HG02840 (cell line): Measurements from ENCODE around the gene ZNF438.
"Not testable (repeated sequence)": the region's sequence is repeated elsewhere in the genome, so short reads cannot be mapped to it uniquely, and the experiment has no call there.

Experiments used
- ATAC-seq: cut with Tn5 transposase; IDR thresholded peaks from one replicate; pipeline ENCODE4 v1.9.1; 2021; ENCODE audit warnings: mild to moderate bottlenecking, moderate library complexity, moderate number of reproducible peaks; ENCODE audit not compliant: unreplicated experiment, low FRiP score

ZNF438 gene

GRCh38 chr10:30901487-30901886 is 130.2 kb downstream of the ZNF438 start:
- ATAC-seq: not testable (repeated sequence)

- ATAC-seq: no peak
Measured at GRCh38 chr10:30898964-30899363, 132.7 kb downstream of the ZNF438 start.

- ATAC-seq: no peak
Measured at GRCh38 chr10:30897547-30897946, 134.1 kb downstream of the ZNF438 start.

GRCh38 chr10:30897048-30897447 is 134.6 kb downstream of the ZNF438 start:
- no peak for ATAC-seq

GRCh38 chr10:30894221-30894620 is 137.4 kb downstream of the ZNF438 start:
- ATAC-seq: no peak

GRCh38 chr10:30893208-30893607 is 138.5 kb downstream of the ZNF438 start:
- no peak for ATAC-seq

GRCh38 chr10:30887839-30888238 is 143.8 kb downstream of the ZNF438 start:
- ATAC-seq: no peak

- ATAC-seq: no peak
Measured at GRCh38 chr10:30885423-30885822, 146.2 kb downstream of the ZNF438 start.

- no peak for ATAC-seq
Measured at GRCh38 chr10:30883751-30884150, 147.9 kb downstream of the ZNF438 start.

GRCh38 chr10:30883116-30883515 is 148.5 kb downstream of the ZNF438 start:
- ATAC-seq: no peak

- ATAC-seq: no peak
Measured at GRCh38 chr10:30882281-30882680, 149.4 kb downstream of the ZNF438 start.

- ATAC-seq: no peak
Measured at GRCh38 chr10:30878920-30879319, 152.7 kb downstream of the ZNF438 start.

- no peak for ATAC-seq
Measured at GRCh38 chr10:30877111-30877510, 154.6 kb downstream of the ZNF438 start.

GRCh38 chr10:30873411-30873810 is 158.3 kb downstream of the ZNF438 start:
- no peak for ATAC-seq

- no peak for ATAC-seq
Measured at GRCh38 chr10:30870896-30871295, 160.8 kb downstream of the ZNF438 start.

- no peak for ATAC-seq
Measured at GRCh38 chr10:30869566-30869965, 162.1 kb downstream of the ZNF438 start.

GRCh38 chr10:30868611-30869010 is 163.1 kb downstream of the ZNF438 start:
- no peak for ATAC-seq

- ATAC-seq: no peak
Measured at GRCh38 chr10:30866896-30867295, 164.8 kb downstream of the ZNF438 start.

GRCh38 chr10:30865141-30865926 is 166.3 kb downstream of the ZNF438 start:
- no peak for ATAC-seq

- no peak for ATAC-seq
Measured at GRCh38 chr10:30863516-30864210, 168.0 kb downstream of the ZNF438 start.

- ATAC-seq: no peak
Measured at GRCh38 chr10:30862486-30862885, 169.2 kb downstream of the ZNF438 start.

GRCh38 chr10:30861976-30862375 is 169.7 kb downstream of the ZNF438 start:
- no peak for ATAC-seq
